ENCODE data around the gene SBNO2.

DNA sequence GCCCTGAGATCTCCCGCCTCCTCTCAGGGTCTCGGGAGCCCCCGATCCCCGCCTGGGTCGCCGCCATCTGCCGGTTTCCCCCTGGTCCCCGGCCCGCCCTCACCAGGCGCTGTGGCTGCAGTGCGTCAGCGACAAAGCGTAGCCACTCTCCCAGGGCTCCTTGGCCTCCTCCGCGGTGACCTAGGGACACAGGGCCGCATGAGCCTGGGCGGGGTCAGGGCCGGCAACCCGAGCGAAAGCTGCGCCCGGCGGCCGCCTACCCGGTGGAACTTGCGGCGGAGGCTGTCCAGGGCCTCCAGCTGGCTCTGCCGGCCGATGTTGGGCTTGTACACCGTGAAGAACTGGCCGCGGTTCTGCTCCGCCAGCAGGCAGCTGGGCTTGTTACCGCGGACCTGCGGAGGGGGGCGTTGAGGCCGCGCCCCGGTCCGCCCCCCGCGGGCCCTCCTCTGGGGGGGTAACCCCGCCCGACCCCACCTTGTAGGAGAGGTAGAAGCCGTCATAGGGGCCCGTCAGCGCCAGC, 65.0 kb downstream of the SBNO2 start:
- no peak for TF ChIP-seq POLR2AphosphoS5 (IDR thresholded peaks at IDR 0.05; ENCODE audit: low read depth, low read length)
- no peak for TF ChIP-seq POLR2A (IDR thresholded peaks at IDR 0.05; ENCODE audit: low read depth, low read length)
